ENCODE data around the gene NT5M.

NT5M gene

DNA sequence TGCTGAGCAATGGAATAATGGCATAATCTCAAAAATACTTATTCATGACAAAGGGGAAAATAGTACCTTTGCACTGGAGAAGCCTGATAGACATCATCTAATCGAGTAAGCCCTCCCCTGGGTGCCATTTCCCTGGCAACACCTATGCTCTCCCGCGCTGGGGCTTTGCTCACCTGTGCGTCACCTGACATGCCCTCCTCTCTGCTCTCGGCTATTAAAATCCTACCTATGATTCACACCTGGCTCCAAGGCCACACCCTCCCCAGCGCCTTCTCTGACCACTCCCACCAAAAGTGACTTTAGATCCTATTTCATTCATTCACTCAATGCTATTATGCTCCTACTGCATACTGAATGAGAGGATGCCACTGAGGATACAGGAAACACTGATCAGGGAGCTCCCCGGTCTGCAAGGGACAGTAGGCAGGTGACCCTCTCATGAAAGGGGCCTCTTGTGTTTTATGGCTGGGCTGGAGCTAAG, 83.9 kb downstream of the NT5M start:
- no peak overlapping the region for H3K4me3 ChIP-seq (replicated peaks; ENCODE audit: insufficient read depth, low read length)
- H3K27me3 ChIP-seq (ENCODE audit: insufficient read depth, poor library complexity, severe bottlenecking) = no peaks in the 10 kb centered on the region
- no peak overlapping the region for H3K27ac ChIP-seq (replicated peaks)
- DNase-seq (ENCODE audit: low read depth in 1 of 2, low spot score in 1 of 2) = no peak
- TF ChIP-seq, protein P1, sequence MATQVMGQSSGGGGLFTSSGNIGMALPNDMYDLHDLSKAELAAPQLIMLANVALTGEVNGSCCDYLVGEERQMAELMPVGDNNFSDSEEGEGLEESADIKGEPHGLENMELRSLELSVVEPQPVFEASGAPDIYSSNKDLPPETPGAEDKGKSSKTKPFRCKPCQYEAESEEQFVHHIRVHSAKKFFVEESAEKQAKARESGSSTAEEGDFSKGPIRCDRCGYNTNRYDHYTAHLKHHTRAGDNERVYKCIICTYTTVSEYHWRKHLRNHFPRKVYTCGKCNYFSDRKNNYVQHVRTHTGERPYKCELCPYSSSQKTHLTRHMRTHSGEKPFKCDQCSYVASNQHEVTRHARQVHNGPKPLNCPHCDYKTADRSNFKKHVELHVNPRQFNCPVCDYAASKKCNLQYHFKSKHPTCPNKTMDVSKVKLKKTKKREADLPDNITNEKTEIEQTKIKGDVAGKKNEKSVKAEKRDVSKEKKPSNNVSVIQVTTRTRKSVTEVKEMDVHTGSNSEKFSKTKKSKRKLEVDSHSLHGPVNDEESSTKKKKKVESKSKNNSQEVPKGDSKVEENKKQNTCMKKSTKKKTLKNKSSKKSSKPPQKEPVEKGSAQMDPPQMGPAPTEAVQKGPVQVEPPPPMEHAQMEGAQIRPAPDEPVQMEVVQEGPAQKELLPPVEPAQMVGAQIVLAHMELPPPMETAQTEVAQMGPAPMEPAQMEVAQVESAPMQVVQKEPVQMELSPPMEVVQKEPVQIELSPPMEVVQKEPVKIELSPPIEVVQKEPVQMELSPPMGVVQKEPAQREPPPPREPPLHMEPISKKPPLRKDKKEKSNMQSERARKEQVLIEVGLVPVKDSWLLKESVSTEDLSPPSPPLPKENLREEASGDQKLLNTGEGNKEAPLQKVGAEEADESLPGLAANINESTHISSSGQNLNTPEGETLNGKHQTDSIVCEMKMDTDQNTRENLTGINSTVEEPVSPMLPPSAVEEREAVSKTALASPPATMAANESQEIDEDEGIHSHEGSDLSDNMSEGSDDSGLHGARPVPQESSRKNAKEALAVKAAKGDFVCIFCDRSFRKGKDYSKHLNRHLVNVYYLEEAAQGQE (IDR thresholded peaks at IDR 0.05; ENCODE audit: insufficient replicate concordance, low read depth) = no peak
- TF ChIP-seq POLR2AphosphoS5 (IDR thresholded peaks at IDR 0.05; ENCODE audit: low read depth) (no peak), SPI1 (IDR thresholded peaks at IDR 0.05; ENCODE audit: borderline replicate concordance, low read depth) (no peak), GABPA (IDR thresholded peaks at IDR 0.05; ENCODE audit: low read depth) (no peak)
- TF ChIP-seq, protein P2, sequence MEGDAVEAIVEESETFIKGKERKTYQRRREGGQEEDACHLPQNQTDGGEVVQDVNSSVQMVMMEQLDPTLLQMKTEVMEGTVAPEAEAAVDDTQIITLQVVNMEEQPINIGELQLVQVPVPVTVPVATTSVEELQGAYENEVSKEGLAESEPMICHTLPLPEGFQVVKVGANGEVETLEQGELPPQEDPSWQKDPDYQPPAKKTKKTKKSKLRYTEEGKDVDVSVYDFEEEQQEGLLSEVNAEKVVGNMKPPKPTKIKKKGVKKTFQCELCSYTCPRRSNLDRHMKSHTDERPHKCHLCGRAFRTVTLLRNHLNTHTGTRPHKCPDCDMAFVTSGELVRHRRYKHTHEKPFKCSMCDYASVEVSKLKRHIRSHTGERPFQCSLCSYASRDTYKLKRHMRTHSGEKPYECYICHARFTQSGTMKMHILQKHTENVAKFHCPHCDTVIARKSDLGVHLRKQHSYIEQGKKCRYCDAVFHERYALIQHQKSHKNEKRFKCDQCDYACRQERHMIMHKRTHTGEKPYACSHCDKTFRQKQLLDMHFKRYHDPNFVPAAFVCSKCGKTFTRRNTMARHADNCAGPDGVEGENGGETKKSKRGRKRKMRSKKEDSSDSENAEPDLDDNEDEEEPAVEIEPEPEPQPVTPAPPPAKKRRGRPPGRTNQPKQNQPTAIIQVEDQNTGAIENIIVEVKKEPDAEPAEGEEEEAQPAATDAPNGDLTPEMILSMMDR (IDR thresholded peaks at IDR 0.05; ENCODE audit: insufficient read depth, low read length) = no peak

DNA sequence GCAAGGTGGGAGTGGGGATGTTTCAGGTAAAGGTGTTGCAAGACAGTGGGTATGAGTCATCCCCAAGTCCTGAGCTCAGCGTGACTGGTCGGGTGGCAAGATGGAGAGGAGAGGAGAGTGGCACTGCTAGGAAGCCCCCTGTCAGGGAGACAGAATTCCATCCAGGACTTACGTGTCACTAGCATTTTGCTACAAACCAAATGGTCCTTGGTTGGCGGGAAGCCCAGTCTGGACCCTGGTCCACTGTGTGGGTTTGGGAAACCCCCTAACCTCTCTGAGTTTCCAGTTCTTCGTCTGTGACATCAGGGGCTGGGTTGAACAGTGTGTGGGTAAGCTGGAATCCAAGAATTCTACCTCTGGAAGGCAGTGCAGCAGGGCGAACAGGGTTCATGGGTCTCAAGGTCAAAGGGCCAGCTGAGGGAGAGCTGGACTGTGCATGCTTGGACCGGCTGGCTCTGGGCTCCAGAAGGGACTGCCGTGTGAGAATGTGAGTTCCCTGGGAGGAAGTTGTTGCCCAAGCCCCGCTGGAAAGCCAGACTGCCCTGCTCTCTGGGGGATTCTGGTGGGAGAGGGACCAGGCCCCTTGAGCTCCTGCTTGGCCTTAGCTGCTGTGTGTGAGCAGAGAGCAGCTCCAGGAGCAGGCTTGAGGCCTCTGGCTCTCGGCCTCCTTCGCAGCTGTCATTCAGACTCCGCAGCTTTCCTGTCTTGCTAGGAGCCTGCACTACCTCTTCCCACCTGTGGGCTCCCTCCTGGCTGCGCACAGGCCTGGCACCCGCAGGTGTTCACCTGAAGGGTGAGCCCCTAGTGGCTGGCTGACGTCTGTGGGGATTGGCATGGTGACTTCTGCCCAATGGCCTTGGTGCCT, 84.6 kb downstream of the NT5M start:
- no peak overlapping the region for H3K27ac ChIP-seq (replicated peaks)
- TF ChIP-seq GABPA (IDR thresholded peaks at IDR 0.05; ENCODE audit: low read depth) = no peak
- TF ChIP-seq, protein P2 (IDR thresholded peaks at IDR 0.05; ENCODE audit: insufficient read depth, low read length) = no peak
- no peak for TF ChIP-seq POLR2AphosphoS5 (IDR thresholded peaks at IDR 0.05; ENCODE audit: low read depth)
- TF ChIP-seq SPI1 (IDR thresholded peaks at IDR 0.05; ENCODE audit: borderline replicate concordance, low read depth) = no peak
- TF ChIP-seq, protein P1 (IDR thresholded peaks at IDR 0.05; ENCODE audit: insufficient replicate concordance, low read depth) = no peak
- H3K27me3 ChIP-seq (ENCODE audit: insufficient read depth, poor library complexity, severe bottlenecking) = no peaks in the 10 kb centered on the region
- DNase-seq (ENCODE audit: low read depth in 1 of 2, low spot score in 1 of 2) = no peak
- no peak overlapping the region for H3K4me3 ChIP-seq (replicated peaks; ENCODE audit: insufficient read depth, low read length)

DNA sequence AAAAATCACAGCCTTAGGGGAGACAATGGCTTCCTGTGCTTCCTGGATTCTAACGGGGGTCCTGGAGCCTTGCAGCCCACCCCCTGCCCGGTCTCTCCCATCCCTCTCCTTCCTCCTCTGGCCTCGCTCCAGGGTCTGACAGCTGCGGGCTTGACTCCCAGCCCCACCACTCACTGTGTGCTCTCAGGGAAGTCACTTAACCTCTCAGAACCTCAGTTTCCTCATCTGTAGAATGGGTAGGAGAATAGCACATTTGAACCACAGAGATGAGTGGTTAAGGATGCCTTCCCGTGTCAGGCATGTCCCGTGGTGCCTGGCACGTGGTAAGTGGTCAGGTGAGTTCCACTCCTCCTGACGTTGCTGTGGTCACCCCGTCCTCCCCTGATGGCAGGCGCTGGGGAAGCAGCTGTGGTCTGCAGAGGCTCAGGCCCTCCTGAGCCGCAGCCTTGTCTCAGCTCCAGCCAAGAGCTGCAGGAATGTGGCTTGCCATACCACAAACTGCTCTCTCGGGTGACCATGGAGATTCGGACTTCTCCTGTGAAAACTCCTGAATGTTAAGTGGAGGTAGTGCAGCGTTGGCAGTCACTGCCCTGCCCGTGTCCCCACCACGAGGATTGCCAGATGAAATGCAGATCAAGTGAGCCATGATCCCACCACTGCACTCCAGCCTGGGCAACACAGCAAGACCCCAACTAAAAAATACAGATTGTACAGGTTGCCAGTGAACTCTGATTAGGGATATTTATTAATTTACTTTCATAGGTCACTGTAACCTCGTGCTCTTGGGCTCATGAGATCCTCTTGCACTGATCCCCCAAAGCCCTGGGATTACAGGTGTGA, 85.7 kb downstream of the NT5M start:
- TF ChIP-seq, protein P1 (IDR thresholded peaks at IDR 0.05; ENCODE audit: insufficient replicate concordance, low read depth) = no peak
- TF ChIP-seq GABPA (IDR thresholded peaks at IDR 0.05; ENCODE audit: low read depth) (no peak), SPI1 (IDR thresholded peaks at IDR 0.05; ENCODE audit: borderline replicate concordance, low read depth) (no peak), POLR2AphosphoS5 (IDR thresholded peaks at IDR 0.05; ENCODE audit: low read depth) (no peak)
- TF ChIP-seq, protein P2 (IDR thresholded peaks at IDR 0.05; ENCODE audit: insufficient read depth, low read length) = no peak
- DNase-seq (ENCODE audit: low read depth in 1 of 2, low spot score in 1 of 2) = no peak
- no peak overlapping the region for H3K4me3 ChIP-seq (replicated peaks; ENCODE audit: insufficient read depth, low read length)
- H3K27me3 ChIP-seq (ENCODE audit: insufficient read depth, poor library complexity, severe bottlenecking) = no peaks in the 10 kb centered on the region
- no peak overlapping the region for H3K27ac ChIP-seq (replicated peaks)

Measured in HL-60 (cell line).